ENCODE results near the gene FUT8. TPM values are rescaled to one million over a fixed set of nuclear protein-coding genes. Genes with fewer than 3 reads are reported as not detected.

FUT8 gene
- 10 to 100 TPM; 58.6 to 65.6 TPM for total RNA-seq

DNA sequence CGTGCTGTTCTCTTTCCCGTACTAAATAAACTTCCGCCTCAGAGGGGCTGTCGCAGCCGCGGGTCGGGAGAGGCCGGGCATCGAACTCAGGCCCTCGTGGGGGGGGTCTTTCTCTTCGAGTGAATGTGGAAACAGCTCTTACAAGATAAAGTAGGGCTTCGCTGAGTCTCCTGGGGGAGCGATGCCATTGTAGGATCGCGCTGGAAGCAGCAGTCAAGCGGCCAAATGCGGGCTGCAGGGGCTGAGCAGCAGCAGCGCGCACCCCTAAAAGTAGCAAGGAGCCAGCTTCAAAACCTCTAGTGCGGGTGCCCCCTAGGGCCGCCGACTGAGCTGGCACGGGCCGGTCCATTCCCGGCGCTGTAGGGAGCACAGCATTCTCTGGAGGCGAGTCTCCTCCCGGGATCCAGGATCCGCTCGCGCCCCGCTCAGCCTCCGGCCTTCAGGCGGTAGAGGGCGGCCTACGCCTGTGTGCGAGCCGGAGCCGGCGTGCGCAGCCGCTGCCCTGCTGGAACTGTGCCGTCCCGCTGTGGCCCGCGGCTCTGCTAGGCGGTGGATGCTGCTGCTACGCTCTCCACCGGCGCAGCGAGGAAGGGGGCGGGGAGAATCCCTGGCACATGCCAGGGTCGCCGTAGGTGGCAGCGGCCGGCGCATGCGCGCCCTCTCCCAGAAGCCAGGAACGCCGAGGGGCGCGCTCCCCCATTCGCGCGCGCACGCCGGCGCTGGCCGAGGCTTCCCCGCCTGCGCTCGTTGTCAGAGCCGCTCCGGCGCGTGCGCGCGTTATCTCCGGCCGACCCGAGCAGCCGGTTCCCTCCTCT lies at the start of gene FUT8:
Gene FUT8, plus strand, starts transcription at position 699 of the 815 bp plus-strand sequence. CDS start 148,834 bp downstream, outside the sequence.
- H3K36me3 Mint-ChIP-seq = peaks cover 21% of the 10 kb centered on the region
- H3K27me3 Mint-ChIP-seq = no peaks in the 10 kb centered on the region
- H3K4me3 Mint-ChIP-seq = peak within 1 kb of the TSS; percentile 96
- peaks cover 35% of the 10 kb centered on the region for H3K4me1 Mint-ChIP-seq
- no peaks in the 10 kb centered on the region for H3K9me3 Mint-ChIP-seq
- DNase-seq = peak; percentile 97
- H3K27ac Mint-ChIP-seq = peak within 1 kb of the TSS; percentile 97

DNA sequence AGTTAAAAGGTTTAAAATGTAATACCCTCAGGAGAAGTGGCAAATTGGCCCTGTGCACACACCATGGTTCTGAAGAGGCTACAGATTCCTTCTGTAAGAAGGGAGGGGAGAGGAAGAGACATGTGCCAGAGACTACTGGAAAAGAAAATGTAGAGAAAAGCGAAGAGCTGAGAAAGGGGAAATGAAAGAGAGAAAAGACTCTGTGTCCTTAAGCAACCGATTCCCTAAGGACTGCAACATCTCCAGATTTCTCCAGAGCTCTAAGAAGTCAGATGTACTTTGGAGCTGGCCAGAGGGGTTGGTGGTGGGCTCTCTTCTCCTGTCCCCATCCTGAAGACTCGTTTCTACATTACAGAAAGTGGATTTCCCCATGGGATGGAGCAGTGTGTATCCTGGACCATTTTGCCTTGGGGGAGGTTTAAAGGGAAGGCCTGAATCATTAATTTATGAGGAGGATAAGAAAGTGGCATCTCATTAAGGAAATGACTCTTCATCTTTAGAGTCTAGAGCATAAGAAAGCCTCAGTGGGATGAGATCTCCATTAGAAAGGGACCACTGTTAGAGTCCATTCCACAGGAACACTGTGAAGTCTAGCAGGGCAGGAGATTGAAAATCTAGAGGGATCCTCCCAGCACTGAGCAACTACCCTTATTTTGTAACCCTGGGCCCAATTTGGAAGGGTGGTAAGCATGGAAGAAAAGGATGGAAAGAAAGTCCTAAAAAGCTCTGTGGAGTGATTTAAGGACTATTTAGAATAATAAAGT lies 45.5 kb upstream of the FUT8 start:
- peaks cover 36% of the 10 kb centered on the region for H3K36me3 Mint-ChIP-seq
- no peak overlapping the region for H3K27ac Mint-ChIP-seq
- H3K27me3 Mint-ChIP-seq = no peaks in the 10 kb centered on the region
- peaks cover 24% of the 10 kb centered on the region for H3K4me1 Mint-ChIP-seq
- no peak for DNase-seq
- no peaks in the 10 kb centered on the region for H3K9me3 Mint-ChIP-seq
- H3K4me3 Mint-ChIP-seq = no peak overlapping the region

DNA sequence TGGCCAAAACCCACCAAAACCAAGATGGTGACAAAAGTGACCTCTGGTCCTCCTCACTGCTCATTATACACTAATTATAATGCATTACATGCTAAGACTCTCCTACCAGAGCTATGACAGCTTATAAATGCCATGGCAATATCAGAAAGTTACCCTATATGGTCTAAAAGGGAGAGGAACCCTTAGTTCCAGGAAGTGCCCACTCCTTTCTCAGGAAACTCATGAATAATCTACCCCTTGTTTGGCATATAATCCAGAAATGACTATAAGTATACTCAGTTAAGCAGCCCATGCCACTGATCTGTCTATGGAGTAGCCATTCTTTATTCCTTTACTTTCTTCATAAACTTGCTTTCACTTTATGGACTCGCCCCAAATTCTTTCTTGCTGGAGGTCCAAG lies 43.0 kb upstream of the FUT8 start:
- DNase-seq = peak; percentile 10
- Mint-ChIP-seq H3K4me1 (peaks cover 30% of the 10 kb centered on the region), H3K36me3 (peaks cover 41% of the 10 kb centered on the region), H3K27me3 (no peaks in the 10 kb centered on the region), H3K4me3 (no peak overlapping the region), H3K9me3 (no peaks in the 10 kb centered on the region), H3K27ac (peak overlapping the region; percentile 76)

DNA sequence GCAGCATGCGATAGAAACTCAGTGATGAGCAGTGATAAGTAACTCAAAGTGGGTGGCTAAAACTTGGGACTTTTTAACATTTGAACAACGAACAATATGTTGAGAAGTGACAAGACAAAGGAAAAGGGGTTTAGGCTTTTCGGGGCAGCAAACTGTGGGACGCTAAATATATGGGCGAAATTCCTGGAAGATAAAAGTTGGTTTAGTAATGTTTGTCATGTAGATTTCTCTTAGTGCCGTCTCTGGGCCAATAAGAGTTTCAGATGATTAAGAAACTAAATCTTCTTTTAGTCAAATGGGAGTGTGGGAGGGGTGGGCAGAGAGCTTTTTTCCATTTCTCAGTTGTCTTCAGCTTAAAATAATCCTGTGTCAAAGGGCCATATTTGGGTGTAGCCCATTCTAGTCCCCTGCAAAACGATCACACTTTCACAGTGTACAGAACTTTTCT lies 41.7 kb upstream of the FUT8 start:
- Mint-ChIP-seq H3K27me3 (no peaks in the 10 kb centered on the region), H3K27ac (peak overlapping the region; percentile 17), H3K36me3 (peaks cover 36% of the 10 kb centered on the region), H3K4me1 (peaks cover 30% of the 10 kb centered on the region), H3K9me3 (no peaks in the 10 kb centered on the region), H3K4me3 (no peak overlapping the region)
- DNase-seq = no peak

DNA sequence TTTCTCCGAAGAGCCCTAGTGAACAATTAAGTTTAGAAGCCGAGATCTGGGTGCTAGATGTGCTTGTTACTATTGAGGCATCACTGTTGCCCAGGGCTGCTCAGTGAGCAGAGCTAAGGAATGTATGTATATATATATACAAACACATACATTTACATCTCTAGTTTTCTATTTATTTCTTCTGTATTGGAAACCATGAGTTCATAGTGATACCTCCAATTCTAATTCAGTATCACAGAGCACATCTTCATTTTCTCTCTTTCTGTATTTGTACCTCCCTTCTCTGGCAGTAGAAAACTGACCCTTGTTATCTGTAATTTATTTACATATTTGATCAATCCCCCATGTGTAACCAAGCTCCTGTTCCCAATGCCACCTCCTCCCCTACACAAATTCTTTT lies 40.7 kb upstream of the FUT8 start:
- no peak overlapping the region for H3K4me3 Mint-ChIP-seq
- H3K9me3 Mint-ChIP-seq = no peaks in the 10 kb centered on the region
- H3K36me3 Mint-ChIP-seq = peaks cover 40% of the 10 kb centered on the region
- peaks cover 30% of the 10 kb centered on the region for H3K4me1 Mint-ChIP-seq
- no peak for DNase-seq
- H3K27me3 Mint-ChIP-seq = no peaks in the 10 kb centered on the region
- H3K27ac Mint-ChIP-seq = no peak overlapping the region

DNA sequence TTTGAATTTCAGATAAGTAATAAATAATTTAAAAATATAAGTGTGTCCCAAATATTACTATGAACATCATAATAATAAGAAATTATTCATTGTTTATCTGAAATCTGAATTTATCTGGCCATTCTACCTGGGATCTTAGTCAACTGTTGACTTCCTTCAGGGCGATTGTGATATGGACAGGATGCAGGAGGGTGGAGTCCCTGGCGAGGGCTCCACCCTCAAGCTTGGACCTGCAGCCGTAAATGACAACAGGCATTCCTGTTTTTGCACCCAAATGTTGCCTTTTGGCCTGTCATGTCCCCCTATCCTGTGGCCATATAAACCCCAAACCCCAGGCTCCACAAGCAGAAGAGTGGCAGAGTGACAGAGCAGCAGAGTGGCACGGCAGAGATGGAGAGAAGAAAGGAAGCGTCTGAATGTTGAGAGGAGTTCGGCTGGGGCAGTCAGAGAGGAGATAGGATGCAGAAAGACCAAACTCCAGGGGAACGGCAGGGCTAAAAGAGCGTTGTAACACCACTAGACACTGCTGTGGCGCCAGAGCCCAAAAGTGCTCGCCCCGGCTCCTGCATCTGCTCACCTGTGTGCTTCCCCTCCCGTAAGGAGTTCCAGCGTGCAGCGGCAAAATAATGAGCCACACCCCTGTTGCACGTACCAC lies 39.4 kb upstream of the FUT8 start:
- Mint-ChIP-seq H3K4me3 (no peak overlapping the region), H3K27ac (no peak overlapping the region), H3K4me1 (peaks cover 31% of the 10 kb centered on the region), H3K9me3 (no peaks in the 10 kb centered on the region), H3K36me3 (peaks cover 37% of the 10 kb centered on the region), H3K27me3 (no peaks in the 10 kb centered on the region)
- no peak for DNase-seq

DNA sequence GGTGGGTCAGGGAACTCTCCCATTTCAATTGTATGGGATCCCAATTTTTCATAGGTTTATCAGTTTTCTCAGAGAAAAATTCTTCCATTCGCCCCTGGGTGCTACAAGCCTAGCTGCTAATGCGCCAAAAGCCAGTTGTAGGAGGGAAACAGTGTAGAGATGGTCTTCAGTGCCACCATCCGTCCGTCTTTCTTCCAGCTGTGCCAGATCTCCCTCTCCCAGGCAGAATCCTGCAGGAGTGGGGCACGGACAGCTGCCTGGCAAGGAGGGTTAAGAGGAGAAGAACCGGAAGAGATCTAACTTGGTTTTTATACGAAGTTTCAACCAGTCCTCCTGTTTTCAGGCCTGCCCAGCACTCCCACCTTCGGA lies 38.9 kb upstream of the FUT8 start:
- H3K27me3 Mint-ChIP-seq = no peaks in the 10 kb centered on the region
- peaks cover 33% of the 10 kb centered on the region for H3K4me1 Mint-ChIP-seq
- H3K27ac Mint-ChIP-seq = peak overlapping the region; percentile 32
- no peaks in the 10 kb centered on the region for H3K9me3 Mint-ChIP-seq
- no peak for DNase-seq
- H3K36me3 Mint-ChIP-seq = peaks cover 39% of the 10 kb centered on the region
- no peak overlapping the region for H3K4me3 Mint-ChIP-seq

DNA sequence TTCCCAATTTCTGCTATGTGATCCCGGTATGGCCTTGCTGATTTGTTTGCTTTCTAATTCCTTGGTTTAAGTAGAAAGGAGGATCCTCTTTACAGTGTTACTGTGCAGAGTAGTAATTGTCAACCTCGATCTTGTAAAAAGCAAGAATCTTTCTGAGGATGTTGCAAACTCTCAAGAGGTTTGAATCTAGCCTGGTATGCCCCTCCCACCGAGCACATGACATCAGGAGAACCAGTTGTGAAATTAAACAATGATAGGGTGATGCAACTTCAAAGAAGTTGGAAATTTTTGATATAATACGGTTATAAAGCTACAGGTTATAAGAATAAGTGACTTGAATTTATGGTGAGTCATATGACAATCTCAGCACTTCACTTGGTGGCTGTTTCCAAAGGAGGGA lies 35.0 kb upstream of the FUT8 start:
- Mint-ChIP-seq H3K36me3 (peaks cover 51% of the 10 kb centered on the region), H3K9me3 (peaks cover 8% of the 10 kb centered on the region), H3K27me3 (no peaks in the 10 kb centered on the region), H3K4me3 (no peak overlapping the region), H3K4me1 (peaks cover 7% of the 10 kb centered on the region), H3K27ac (no peak overlapping the region)
- DNase-seq = no peak

DNA sequence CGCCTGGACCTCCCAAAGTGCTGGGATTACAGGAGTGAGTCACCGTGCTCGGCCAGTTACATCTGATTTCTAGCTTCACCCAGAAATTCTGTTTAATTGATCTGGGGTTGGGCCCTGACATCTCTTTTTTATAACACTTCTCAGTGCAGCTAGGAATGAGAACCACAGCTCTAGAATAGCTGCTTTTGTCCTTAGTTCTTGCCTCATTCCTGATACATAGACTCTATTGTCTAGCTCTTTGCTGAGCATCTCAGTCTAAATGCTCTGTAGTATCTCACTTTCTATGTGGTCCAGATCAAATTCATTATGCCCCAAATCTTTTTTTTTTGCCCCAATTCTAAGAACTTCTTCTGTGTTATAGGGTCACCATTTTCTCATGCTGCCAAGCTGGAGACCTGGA lies 29.9 kb upstream of the FUT8 start:
- H3K9me3 Mint-ChIP-seq = peaks cover 10% of the 10 kb centered on the region
- H3K4me1 Mint-ChIP-seq = peaks cover 5% of the 10 kb centered on the region
- H3K27ac Mint-ChIP-seq = no peak overlapping the region
- H3K36me3 Mint-ChIP-seq = peaks cover 41% of the 10 kb centered on the region
- H3K27me3 Mint-ChIP-seq = no peaks in the 10 kb centered on the region
- DNase-seq = no peak
- H3K4me3 Mint-ChIP-seq = no peak overlapping the region

DNA sequence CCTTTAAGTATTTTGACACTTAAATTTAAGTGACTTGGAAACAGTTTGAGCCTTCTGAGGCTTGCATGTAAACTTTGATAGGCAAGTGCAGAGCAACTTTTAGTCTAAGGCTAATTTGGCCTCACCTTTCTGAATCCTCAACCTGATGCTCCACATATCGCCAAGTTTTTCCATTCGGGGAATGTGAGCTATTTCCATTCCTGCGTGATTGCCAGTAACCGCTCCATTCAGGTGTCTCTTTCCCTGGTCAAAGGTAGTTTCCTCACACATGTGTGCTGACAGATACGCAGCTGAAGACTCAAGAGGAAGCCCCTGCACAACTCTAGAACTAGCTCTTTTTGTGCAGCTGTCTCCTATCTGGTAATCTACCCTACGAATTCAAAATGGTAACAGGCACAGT lies 25.4 kb upstream of the FUT8 start:
- Mint-ChIP-seq H3K9me3 (peaks cover 2% of the 10 kb centered on the region), H3K27ac (no peak overlapping the region), H3K4me3 (no peak overlapping the region), H3K4me1 (peaks cover 4% of the 10 kb centered on the region), H3K36me3 (peaks cover 13% of the 10 kb centered on the region), H3K27me3 (no peaks in the 10 kb centered on the region)
- DNase-seq = no peak

DNA sequence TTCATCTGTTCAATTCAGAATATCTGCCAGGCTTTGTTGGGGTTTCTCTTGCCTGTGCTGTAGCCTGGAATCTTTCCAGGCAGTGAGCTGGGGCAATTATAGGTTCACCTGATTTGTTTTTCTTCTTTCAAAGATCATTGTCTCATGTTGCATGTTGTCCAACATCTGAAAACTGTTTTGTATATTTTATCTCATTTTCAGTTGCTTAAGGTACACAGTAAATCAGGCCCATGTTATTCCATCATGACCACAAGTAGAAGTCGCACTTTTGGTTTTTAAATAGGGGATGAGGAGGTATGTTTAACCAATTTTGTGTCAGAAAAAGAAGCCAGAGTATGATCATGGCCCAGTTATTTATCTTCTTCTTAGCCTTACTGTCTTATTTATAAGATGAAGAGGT lies 24.9 kb upstream of the FUT8 start:
- Mint-ChIP-seq H3K27ac (no peak overlapping the region), H3K36me3 (peaks cover 16% of the 10 kb centered on the region), H3K4me1 (peaks cover 4% of the 10 kb centered on the region)

DNA sequence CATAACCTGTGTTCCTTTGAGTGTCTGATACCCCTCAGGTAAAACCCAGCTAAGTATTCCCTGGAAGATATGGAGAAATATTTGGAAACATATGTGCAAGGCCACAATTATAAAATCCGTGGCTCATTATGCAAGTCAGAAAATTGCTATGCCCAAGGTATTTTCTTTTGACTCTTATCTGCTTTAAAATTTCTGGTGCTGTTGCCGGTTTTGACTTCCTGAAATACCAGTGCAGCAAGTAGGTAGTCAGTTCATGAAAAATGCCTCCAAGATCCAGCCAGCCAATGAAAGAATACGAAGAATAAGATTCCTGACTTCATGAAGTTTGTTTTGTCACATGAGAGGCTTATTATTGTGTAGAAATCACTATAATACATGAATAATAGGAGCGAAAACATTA lies 20.2 kb upstream of the FUT8 start:
- H3K27ac Mint-ChIP-seq = no peak overlapping the region
- no peak overlapping the region for H3K4me3 Mint-ChIP-seq
- no peak for DNase-seq
- peaks cover 44% of the 10 kb centered on the region for H3K36me3 Mint-ChIP-seq
- peaks cover 18% of the 10 kb centered on the region for H3K4me1 Mint-ChIP-seq
- no peaks in the 10 kb centered on the region for H3K27me3 Mint-ChIP-seq
- H3K9me3 Mint-ChIP-seq = peaks cover 23% of the 10 kb centered on the region

More for the DNA sequence above, 24.9 kb upstream of the FUT8 start:
- DNase-seq = no peak
- H3K4me3 Mint-ChIP-seq = no peak overlapping the region
- no peaks in the 10 kb centered on the region for H3K27me3 Mint-ChIP-seq
- peaks cover 2% of the 10 kb centered on the region for H3K9me3 Mint-ChIP-seq

DNA sequence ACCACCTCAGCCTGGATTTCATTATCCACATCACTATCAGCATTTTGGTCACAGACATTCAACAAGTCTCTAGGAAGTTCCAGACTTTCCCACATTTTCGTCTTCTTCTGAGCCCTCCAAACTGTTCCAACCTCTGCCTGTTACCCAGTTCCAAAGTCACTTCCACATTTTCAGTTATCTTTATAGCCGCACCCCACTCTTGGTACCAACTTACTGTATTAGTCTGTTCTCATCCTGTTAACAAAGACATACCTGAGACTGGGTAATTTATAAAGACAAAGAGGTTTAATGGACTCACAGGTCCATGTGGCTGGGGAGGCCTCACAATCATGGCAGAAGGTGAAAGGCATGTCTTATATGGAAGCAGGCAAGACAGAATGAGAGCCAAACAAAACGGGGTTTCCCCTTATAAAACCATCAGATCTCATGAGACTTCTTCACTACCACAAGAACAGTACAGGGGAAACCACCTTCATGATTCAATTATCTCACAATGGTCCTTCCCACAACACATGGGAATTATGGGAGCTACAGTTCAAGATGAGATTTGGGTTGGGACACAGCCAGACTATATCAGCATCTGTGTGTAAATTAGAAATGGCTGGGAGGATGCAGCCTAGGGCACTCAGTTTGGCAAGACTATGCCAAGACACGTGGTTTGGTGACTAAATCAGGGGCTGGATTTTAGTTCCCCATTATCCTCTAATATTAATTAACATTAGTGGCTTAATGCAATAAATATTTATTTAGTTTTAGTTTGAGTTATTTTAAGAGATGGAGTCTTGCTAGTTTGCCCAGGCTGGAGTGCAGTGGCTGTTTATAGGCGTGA lies 16.2 kb upstream of the FUT8 start:
- no peak for DNase-seq
- Mint-ChIP-seq H3K4me3 (no peak overlapping the region), H3K27ac (peak overlapping the region; percentile 47), H3K36me3 (peaks cover 47% of the 10 kb centered on the region), H3K9me3 (peaks cover 23% of the 10 kb centered on the region), H3K4me1 (peaks cover 15% of the 10 kb centered on the region), H3K27me3 (no peaks in the 10 kb centered on the region)

DNA sequence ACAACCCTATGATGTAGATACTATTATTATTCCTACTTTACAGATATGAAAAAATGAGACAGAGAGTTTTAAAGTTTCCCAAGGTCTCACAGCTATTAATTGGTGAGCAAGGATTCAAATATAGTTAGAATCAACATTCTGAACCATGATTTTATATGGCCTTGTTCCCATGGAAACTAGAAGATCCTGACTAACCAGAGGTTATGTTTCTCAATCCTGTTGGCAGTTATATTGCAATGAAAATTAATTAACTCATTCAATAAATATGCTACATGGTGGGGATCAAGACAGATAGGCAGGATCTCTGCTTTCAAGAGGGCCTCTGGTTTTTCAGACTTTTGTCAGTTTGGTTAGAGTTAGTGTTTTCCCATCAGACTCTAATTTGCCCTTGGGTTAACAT lies 9.3 kb upstream of the FUT8 start:
- H3K36me3 Mint-ChIP-seq = peaks cover 17% of the 10 kb centered on the region
- no peak for DNase-seq
- H3K27ac Mint-ChIP-seq = no peak overlapping the region
- H3K4me1 Mint-ChIP-seq = peaks cover 4% of the 10 kb centered on the region
- no peaks in the 10 kb centered on the region for H3K9me3 Mint-ChIP-seq
- H3K27me3 Mint-ChIP-seq = no peaks in the 10 kb centered on the region
- H3K4me3 Mint-ChIP-seq = no peak overlapping the region

Data from activated naive CD8-positive, alpha-beta T cell treated with anti-CD3 and anti-CD28 coated beads for 36 hours (primary cell).